Gastrocnemius medialis (tissue), 4 donors: ENCODE data around the gene CAPN5. TPM values are rescaled to one million over a fixed set of nuclear protein-coding genes. Genes with fewer than 3 reads are reported as not detected.

Experiments used
- ATAC-seq, 2 donors: fragments of 150-250 bp; one replicate each; pipeline ENCODE4 v1.9.1; 2016
- DNase-seq, 2 donors: peaks; one replicate each; pipeline ENCODE4 v3.0.0-alpha.2; 2019
- H3K27ac ChIP-seq, 4 donors: fragments of 200-600 bp; sonication (generic); 1 replicate in 1 of 4; 2 replicates in 3 of 4; pipeline ENCODE4 v1.5.1; 2016 to 2018; ENCODE audit warnings: mild to moderate bottlenecking in 2 of 4, moderate library complexity in 1 of 4
- H3K27me3 ChIP-seq, 3 donors: fragments of 200-600 bp; sonication (generic) in 2 of 3; 1 replicate in 1 of 3; 2 replicates in 2 of 3; pipeline versions ENCODE4 v1.5.1 to v1.6.0; 2016 to 2019; ENCODE audit warnings: mild to moderate bottlenecking in 1 of 3, moderate library complexity in 1 of 3
- H3K36me3 ChIP-seq, 2 donors: fragments of 200-600 bp; sonication (generic) in 1 of 2; one replicate each; pipeline ENCODE4 v1.5.1; 2017 to 2018
- H3K4me1 ChIP-seq, 2 donors: fragments of 200-600 bp; sonication (generic) in 1 of 2; one replicate each; pipeline ENCODE4 v1.5.1; 2016 to 2017; ENCODE audit warnings: mild to moderate bottlenecking in 2 of 2
- H3K4me3 ChIP-seq, 4 donors: fragments of 200-600 bp; sonication (generic) in 3 of 4; 1 replicate in 1 of 4; 2 replicates in 3 of 4; pipeline ENCODE4 v1.5.1; 2016 to 2019; ENCODE audit warnings: mild to moderate bottlenecking in 2 of 4
- H3K9me3 ChIP-seq, 3 donors: fragments of 200-600 bp; sonication (generic) in 2 of 3; 1 replicate in 1 of 3; 2 replicates in 2 of 3; pipeline ENCODE4 v1.5.1; 2016 to 2019
- CTCF ChIP-seq, 5 experiments: fragments of 450-650 bp in 3 of 5; fragments of 200-600 bp in 2 of 5; sonication (generic) in 2 of 5; IDR thresholded peaks in 4 of 5; conservative IDR thresholded peaks in 1 of 5; 1 replicate in 4 of 5; 2 replicates in 1 of 5; pipeline ENCODE4 v1.5.1; 2016 to 2019; ENCODE audit warnings: antibody characterized with exemption in 5 of 5, mild to moderate bottlenecking in 3 of 5, moderate library complexity in 3 of 5
- POLR2A ChIP-seq, 2 donors: fragments of 450-650 bp; IDR thresholded peaks; one replicate each; pipeline ENCODE4 v1.6.1; 2017; ENCODE audit warnings: antibody characterized with exemption in 2 of 2, mild to moderate bottlenecking in 2 of 2, moderate library complexity in 2 of 2
- in situ Hi-C, 4 donors: fragments of 200-750 bp; cut with MboI; loops; one replicate each; pipeline versions ENCODE4 v1.15.0 to v1.8.0; 2017; ENCODE audit warnings: low sequenced_read_pairs in 4 of 4
- intact Hi-C: fragments of 100-400 bp; cut with DNase I; formaldehyde crosslinking; loops from one replicate; pipeline ENCODE4 v1.15.1; 2023; ENCODE audit warnings: low total_unique reads
- total RNA-seq, 4 donors: library from RNA; depleted of rRNA; stranded (reverse); fragments of >200 nt; gene quantifications; one replicate each; pipeline versions ENCODE4 v1.1.0 to v1.2.3, GENCODE V29; 2016

The CAPN5 gene
- total RNA-seq, 4 donors from 2014 or later: 0.58 to 12.4 (median 1.5) TPM

DNA sequence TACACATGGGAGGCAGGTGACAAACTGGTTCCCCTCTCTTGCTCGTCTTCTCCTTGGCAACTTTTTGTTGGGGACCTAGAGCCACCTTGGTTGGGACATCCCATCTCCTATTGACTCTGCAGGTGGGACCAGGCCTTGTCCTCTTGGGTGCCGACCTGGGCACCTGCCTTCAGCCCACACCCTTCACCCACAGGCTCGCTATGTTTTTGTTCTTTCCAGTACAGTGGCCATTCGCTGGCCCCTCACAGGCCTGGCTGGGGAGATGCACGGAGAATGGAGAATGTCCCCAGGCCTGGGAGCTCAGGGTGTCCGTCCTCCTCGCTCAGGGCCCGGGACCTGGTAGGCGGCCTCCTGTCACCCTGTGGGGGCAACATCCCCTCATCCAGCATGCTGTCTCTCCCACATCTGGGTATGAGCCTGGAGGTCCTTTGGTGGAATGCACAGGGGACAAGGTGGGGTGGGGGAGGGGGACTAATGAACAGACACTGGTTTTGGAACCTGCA lies 21.0 kb downstream of the CAPN5 start:
- Histone ChIP-seq H3K27me3 (no peaks in the 10 kb centered on the region), H3K4me1 (peaks cover 0 to 2% of the 10 kb centered on the region in 2 donors), H3K27ac (no peak overlapping the region), H3K36me3 (no peaks in the 10 kb centered on the region), H3K9me3 (no peaks in the 10 kb centered on the region), H3K4me3 (no peak overlapping the region)
- intact Hi-C loops: no loop called here
- in situ Hi-C loops: no loop called here
- ATAC-seq (no peak), DNase-seq (no peak)
- no peak for TF ChIP-seq POLR2A (IDR thresholded peaks at IDR 0.05)
- TF ChIP-seq CTCF (IDR thresholded peaks at IDR 0.05 in 4 of 5, conservative IDR thresholded peaks at IDR 0.05 in 1 of 5): no peak

DNA sequence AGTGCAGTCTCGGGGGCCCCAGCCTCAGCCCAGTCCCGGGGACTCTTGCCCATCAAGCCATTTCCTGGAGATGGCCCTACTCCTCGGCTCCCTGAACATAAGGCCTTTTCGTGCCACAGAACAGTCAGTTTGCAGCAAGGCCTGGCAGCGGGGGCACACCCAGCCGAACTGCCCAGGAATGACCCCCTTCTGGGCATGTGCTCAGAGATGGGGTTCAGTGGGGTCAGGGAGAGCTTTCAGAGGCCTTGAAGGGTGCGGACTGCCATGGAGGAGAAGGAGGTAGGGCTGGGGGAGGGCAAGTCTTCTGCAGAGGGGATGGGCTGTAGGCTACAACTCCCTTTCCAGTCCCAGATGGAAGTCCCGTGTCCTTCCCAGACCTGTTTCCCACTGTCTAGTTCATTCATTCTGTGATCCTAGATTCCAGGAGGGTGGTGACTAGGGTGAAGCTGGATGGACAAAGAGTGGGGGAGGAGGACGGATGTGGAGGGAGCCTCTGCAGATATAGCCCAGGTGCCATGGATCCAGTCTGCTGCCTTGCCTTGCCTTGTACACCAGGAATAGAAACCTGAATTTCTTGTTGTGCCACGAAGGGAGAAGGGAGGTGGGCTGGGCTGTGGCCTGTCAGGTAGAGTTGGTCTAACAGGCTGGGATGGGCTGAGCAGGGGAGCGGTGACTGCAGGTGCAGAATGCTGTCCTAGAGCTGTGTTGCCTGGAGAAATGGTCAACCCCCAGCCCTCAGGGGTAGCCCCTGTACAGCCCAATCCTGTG lies 21.6 kb downstream of the CAPN5 start:
- Histone ChIP-seq H3K4me3 (no peak overlapping the region), H3K9me3 (no peaks in the 10 kb centered on the region), H3K27me3 (no peaks in the 10 kb centered on the region), H3K4me1 (no peaks in the 10 kb centered on the region), H3K36me3 (no peaks in the 10 kb centered on the region), H3K27ac (no peak overlapping the region)
- TF ChIP-seq CTCF (IDR thresholded peaks at IDR 0.05 in 4 of 5, conservative IDR thresholded peaks at IDR 0.05 in 1 of 5) (no peak), POLR2A (IDR thresholded peaks at IDR 0.05) (no peak)
- no peak for ATAC-seq
- no peak for DNase-seq
- intact Hi-C loops (no loop called here), in situ Hi-C loops (no loop called here)

DNA sequence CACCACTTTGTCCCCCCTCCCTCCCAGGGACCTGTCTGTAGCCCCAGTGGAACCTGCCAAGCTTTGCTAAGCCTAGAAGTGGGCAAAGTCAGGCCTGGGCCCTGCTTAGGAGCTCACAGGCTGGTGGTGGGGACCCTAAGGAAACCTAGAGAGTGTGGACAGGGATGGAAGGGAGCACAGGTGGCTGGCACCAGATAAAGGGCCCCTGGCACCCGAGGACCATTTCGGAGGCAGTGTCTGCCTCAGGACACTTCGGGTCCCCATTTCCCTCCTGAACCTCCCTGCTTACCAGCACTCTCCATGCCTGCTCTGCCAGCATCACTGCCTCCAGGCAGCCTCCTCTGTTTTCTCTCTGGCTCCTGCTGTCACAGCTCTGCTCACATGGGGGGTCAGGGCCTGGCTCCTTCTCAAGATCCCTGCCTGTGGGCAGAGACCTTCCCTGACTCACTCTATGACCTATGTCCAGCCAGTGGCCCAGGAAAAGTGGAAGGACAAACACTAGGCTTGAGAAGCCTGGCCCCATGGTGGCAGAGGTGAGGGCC lies 22.3 kb downstream of the CAPN5 start:
- H3K9me3 ChIP-seq: no peaks in the 10 kb centered on the region
- H3K27ac ChIP-seq: no peak overlapping the region
- no peak for TF ChIP-seq POLR2A (IDR thresholded peaks at IDR 0.05)
- TF ChIP-seq CTCF (IDR thresholded peaks at IDR 0.05 in 4 of 5, conservative IDR thresholded peaks at IDR 0.05 in 1 of 5): no peak
- no peak overlapping the region for H3K4me3 ChIP-seq
- no peaks in the 10 kb centered on the region for H3K36me3 ChIP-seq
- ATAC-seq: no peak
- in situ Hi-C loops (no loop called here), intact Hi-C loops (no loop called here)
- H3K27me3 ChIP-seq: no peaks in the 10 kb centered on the region
- no peak for DNase-seq
- H3K4me1 ChIP-seq: no peaks in the 10 kb centered on the region

DNA sequence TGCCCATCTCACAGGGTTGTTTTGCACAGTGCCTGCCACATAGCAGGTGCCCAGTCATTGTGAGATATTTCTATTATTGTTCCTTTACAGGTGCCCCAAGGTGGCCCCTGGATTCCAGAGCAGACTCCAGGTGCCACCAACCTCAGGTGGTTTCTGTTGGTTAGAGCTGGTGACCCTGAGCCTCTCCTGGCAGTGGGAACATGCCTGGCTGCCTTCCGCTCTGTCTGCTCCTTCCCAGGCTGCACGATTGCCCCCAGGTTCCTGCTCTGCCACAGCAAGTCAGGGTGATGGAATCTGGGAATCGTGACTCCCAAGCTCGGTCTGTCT lies 23.2 kb downstream of the CAPN5 start:
- in situ Hi-C loops: loop anchor here (5.0 to 10.0 kb wide), 3 partner anchors 38 to 45 kb away; no protein-coding TSS in a partner anchor
- Histone ChIP-seq H3K27ac (no peak overlapping the region), H3K4me3 (no peak overlapping the region), H3K36me3 (no peaks in the 10 kb centered on the region), H3K9me3 (no peaks in the 10 kb centered on the region), H3K27me3 (no peaks in the 10 kb centered on the region), H3K4me1 (no peaks in the 10 kb centered on the region)
- no peak for DNase-seq
- TF ChIP-seq CTCF (IDR thresholded peaks at IDR 0.05 in 4 of 5, conservative IDR thresholded peaks at IDR 0.05 in 1 of 5): no peak
- no peak for TF ChIP-seq POLR2A (IDR thresholded peaks at IDR 0.05)
- no peak for ATAC-seq
- intact Hi-C loops: loop anchor here (2.0 kb wide), 1 partner anchor 169 kb away; no protein-coding TSS in a partner anchor
